ENCODE measurements around the gene CBFA2T3. TPM values are rescaled to one million over a fixed set of nuclear protein-coding genes. Genes with fewer than 3 reads are reported as not detected.

CBFA2T3 gene
- polyA plus RNA-seq, 3 donors: 5.3 to 32.2 (median 6.2) TPM

DNA sequence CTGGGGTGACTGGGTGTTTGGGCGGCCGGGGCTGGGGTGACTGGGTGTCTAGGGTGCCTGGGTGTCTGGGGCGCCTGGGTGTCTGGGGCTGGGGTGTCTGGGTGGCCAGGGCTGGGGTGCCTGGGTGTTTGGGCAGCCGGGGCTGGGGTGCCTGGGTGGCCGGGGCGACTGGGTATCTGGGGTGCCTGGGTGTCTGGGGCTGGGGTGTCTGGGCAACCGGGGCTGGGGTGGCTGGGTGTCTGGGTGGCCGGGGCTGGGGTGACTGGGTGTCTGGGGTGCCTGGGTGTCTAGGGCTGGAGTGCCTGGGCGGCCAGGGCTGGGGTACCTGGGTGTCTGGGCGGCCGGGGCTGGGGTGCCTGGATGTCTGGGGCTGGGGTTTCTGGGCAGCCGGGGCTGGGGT is 151.9 kb downstream of the CBFA2T3 start:
- DNase-seq: no peak
- H3K36me3 Mint-ChIP-seq: peaks cover 31 to 67% of the 10 kb centered on the region in 2 donors
- Histone ChIP-seq H3K9ac (ENCODE audit: insufficient read depth, low read length, poor library complexity, severe bottlenecking) (no peak overlapping the region), H3K4me1 (ENCODE audit: control insufficient read depth in 1 of 2, insufficient read depth in 2 of 2, low read length in 2 of 2) (no peaks in the 10 kb centered on the region), H3K79me2 (ENCODE audit: insufficient read depth, low read length) (no peaks in the 10 kb centered on the region), H3K4me2 (replicated peaks; ENCODE audit: extremely low read depth, low read length, poor library complexity, severe bottlenecking) (no peak overlapping the region), H4K20me1 (ENCODE audit: insufficient read depth, low read length) (peaks cover 19% of the 10 kb centered on the region), H3K27me3 (ENCODE audit: control insufficient read depth in 2 of 2, insufficient read depth in 2 of 2, low read length in 2 of 2) (no peaks in the 10 kb centered on the region), H3K4me3 (replicated peaks in 1 of 3; ENCODE audit: low read depth in 2 of 3, low read length in 3 of 3) (no peak overlapping the region), H3K9me3 (replicated peaks in 1 of 2; ENCODE audit: control insufficient read depth in 1 of 2, insufficient read depth in 1 of 2, low read length in 2 of 2) (no peaks in the 10 kb centered on the region), H2AFZ (ENCODE audit: insufficient read depth, low read depth, low read length, poor library complexity, severe bottlenecking) (no peak overlapping the region), H3K36me3 (replicated peaks in 1 of 2; ENCODE audit: control insufficient read depth in 1 of 2, insufficient read depth in 2 of 2, low read length in 2 of 2) (peaks cover 58 to 71% of the 10 kb centered on the region in 2 donors), H3K27ac (ENCODE audit: low read depth in 1 of 2, low read length in 2 of 2) (no peak overlapping the region)
- intact Hi-C loops (cut with micrococcal nuclease): no loop called here
- TF ChIP-seq, protein P1, sequence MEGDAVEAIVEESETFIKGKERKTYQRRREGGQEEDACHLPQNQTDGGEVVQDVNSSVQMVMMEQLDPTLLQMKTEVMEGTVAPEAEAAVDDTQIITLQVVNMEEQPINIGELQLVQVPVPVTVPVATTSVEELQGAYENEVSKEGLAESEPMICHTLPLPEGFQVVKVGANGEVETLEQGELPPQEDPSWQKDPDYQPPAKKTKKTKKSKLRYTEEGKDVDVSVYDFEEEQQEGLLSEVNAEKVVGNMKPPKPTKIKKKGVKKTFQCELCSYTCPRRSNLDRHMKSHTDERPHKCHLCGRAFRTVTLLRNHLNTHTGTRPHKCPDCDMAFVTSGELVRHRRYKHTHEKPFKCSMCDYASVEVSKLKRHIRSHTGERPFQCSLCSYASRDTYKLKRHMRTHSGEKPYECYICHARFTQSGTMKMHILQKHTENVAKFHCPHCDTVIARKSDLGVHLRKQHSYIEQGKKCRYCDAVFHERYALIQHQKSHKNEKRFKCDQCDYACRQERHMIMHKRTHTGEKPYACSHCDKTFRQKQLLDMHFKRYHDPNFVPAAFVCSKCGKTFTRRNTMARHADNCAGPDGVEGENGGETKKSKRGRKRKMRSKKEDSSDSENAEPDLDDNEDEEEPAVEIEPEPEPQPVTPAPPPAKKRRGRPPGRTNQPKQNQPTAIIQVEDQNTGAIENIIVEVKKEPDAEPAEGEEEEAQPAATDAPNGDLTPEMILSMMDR (IDR thresholded peaks at IDR 0.05): no peak
- over 99% methylated on average over 11 of the region's 12 CpGs for WGBS (ENCODE audit: insufficient coverage)
- no peaks in the 10 kb centered on the region for H3K9me3 Mint-ChIP-seq
- no peak overlapping the region for H3K4me3 Mint-ChIP-seq
- H3K27ac Mint-ChIP-seq: no peak overlapping the region
- no peaks in the 10 kb centered on the region for H3K27me3 Mint-ChIP-seq (ENCODE audit: low read depth in 3 of 3)
- H3K4me1 Mint-ChIP-seq: no peaks in the 10 kb centered on the region

Other genes starting within 250 kb of the CBFA2T3 start
- gene PIEZO1, start 192.0 kb downstream of the CBFA2T3 start, polyA plus RNA-seq: 100 to 1,000 TPM in 1 of 3 donors, 10 to 100 TPM in 2; 10.2 to 405 (median 15.0) TPM
- gene CDT1, start 173.4 kb downstream of the CBFA2T3 start, polyA plus RNA-seq: under 1 TPM; 0.07 to 0.24 (median 0.16) TPM
- gene APRT, start 165.3 kb downstream of the CBFA2T3 start, polyA plus RNA-seq: 100 to 1,000 TPM; 123 to 307 (median 233) TPM
- gene GALNS, start 120.3 kb downstream of the CBFA2T3 start, polyA plus RNA-seq: 10 to 100 TPM; 20.2 to 34.4 (median 32.2) TPM
- 10 to 100 TPM; 38.8 to 89.3 (median 82.4) TPM for gene TRAPPC2L, start 120.1 kb downstream of the CBFA2T3 start, polyA plus RNA-seq
- under 1 TPM in 1 of 3 donors, not detected in 2; 0.39 TPM for gene PABPN1L, start 110.5 kb downstream of the CBFA2T3 start, polyA plus RNA-seq
- 10 to 100 TPM; 23.5 to 26.7 (median 26.4) TPM for gene ACSF3, start 116.6 kb upstream of the CBFA2T3 start, polyA plus RNA-seq
- gene CDH15, start 194.5 kb upstream of the CBFA2T3 start, polyA plus RNA-seq: not detected
- gene SLC22A31, start 223.3 kb upstream of the CBFA2T3 start, polyA plus RNA-seq: under 1 TPM in 1 of 3 donors, not detected in 2; 0.29 TPM
- gene ZNF778, start 240.5 kb upstream of the CBFA2T3 start, polyA plus RNA-seq: 1 to 10 TPM in 1 of 3 donors, under 1 TPM in 2; 0.51 to 9.0 (median 0.60) TPM

Measured in CD14-positive monocyte (primary cell).